Activated naive CD4-positive, alpha-beta T cell treated with anti-CD3 and anti-CD28 coated beads, Interleukin-2, amount 10 ng/mL, durations not matched to agents 7 days and 5 days (primary cell): ENCODE results near the gene TFAP2D.

Experiments used
- CTCF ChIA-PET: fragments of 350-600 bp; sonication (Branson Sonifier 250); formaldehyde crosslinking; loops from one replicate; lab custom pipeline; 2021; ENCODE audit warnings: antibody characterized with exemption; lab: Charles Lee
- DNase-seq: peaks from one replicate; pipeline ENCODE4 v3.0.0-alpha.2; 2020
- H3K27ac Mint-ChIP-seq: one replicate; pipeline ENCODE4 v1.8.0; 2021; ENCODE audit warnings: mild to moderate bottlenecking, moderate library complexity, mixed read lengths
- H3K27me3 Mint-ChIP-seq: one replicate; pipeline ENCODE4 v1.8.0; 2021; ENCODE audit warnings: mild to moderate bottlenecking, mixed read lengths
- H3K36me3 Mint-ChIP-seq: one replicate; pipeline ENCODE4 v1.8.0; 2021; ENCODE audit warnings: mixed read lengths
- H3K4me1 Mint-ChIP-seq: one replicate; pipeline ENCODE4 v1.8.0; 2021; ENCODE audit warnings: mixed read lengths
- H3K4me3 Mint-ChIP-seq: one replicate; pipeline ENCODE4 v1.8.0; 2021; ENCODE audit warnings: mild to moderate bottlenecking, moderate library complexity, mixed read lengths
- H3K9me3 Mint-ChIP-seq: one replicate; pipeline ENCODE4 v1.8.0; 2021; ENCODE audit warnings: mixed read lengths

Gene TFAP2D

GRCh38 chr6:50712291-50712690, 1.0 kb upstream of the TFAP2D start:
- Mint-ChIP-seq H3K9me3 (peaks cover 4% of the 10 kb centered on the region), H3K36me3 (no peaks in the 10 kb centered on the region), H3K27ac (no peak overlapping the region), H3K27me3 (peaks cover 90% of the 10 kb centered on the region), H3K4me3 (no peak overlapping the region), H3K4me1 (no peaks in the 10 kb centered on the region)
- DNase-seq, result no peak
- CTCF ChIA-PET, result no interaction called here

GRCh38 chr6:50713977-50714486, 706 bp downstream of the TFAP2D start:
- no peak overlapping the region for H3K4me3 Mint-ChIP-seq
- DNase-seq, result no peak
- CTCF ChIA-PET, result no interaction called here
- peak overlapping the region; percentile 47 for H3K27ac Mint-ChIP-seq
- H3K27me3 Mint-ChIP-seq, result peaks cover 79% of the 10 kb centered on the region
- H3K4me1 Mint-ChIP-seq, result no peaks in the 10 kb centered on the region
- H3K9me3 Mint-ChIP-seq, result peaks cover 4% of the 10 kb centered on the region
- no peaks in the 10 kb centered on the region for H3K36me3 Mint-ChIP-seq

- no peaks in the 10 kb centered on the region for H3K4me1 Mint-ChIP-seq
- CTCF ChIA-PET, result no interaction called here
Measured at GRCh38 chr6:50714487-50715379, 1.4 kb downstream of the TFAP2D start.

GRCh38 chr6:50716899-50717509, 3.7 kb downstream of the TFAP2D start:
- no peak for DNase-seq
- CTCF ChIA-PET, result no interaction called here
- no peak overlapping the region for H3K27ac Mint-ChIP-seq
- no peaks in the 10 kb centered on the region for H3K36me3 Mint-ChIP-seq
- no peaks in the 10 kb centered on the region for H3K4me1 Mint-ChIP-seq
- no peak overlapping the region for H3K4me3 Mint-ChIP-seq
- peaks cover 4% of the 10 kb centered on the region for H3K9me3 Mint-ChIP-seq
- peaks cover 68% of the 10 kb centered on the region for H3K27me3 Mint-ChIP-seq

More at GRCh38 chr6:50714487-50715379, 1.4 kb downstream of the TFAP2D start:
- peaks cover 4% of the 10 kb centered on the region for H3K9me3 Mint-ChIP-seq
- DNase-seq, result no peak
- peak overlapping the region; percentile 64 for H3K27ac Mint-ChIP-seq
- no peak overlapping the region for H3K4me3 Mint-ChIP-seq
- peaks cover 80% of the 10 kb centered on the region for H3K27me3 Mint-ChIP-seq
- no peaks in the 10 kb centered on the region for H3K36me3 Mint-ChIP-seq

- H3K27me3 Mint-ChIP-seq, result peaks cover 75% of the 10 kb centered on the region
- CTCF ChIA-PET, result no interaction called here
- H3K36me3 Mint-ChIP-seq, result no peaks in the 10 kb centered on the region
- H3K27ac Mint-ChIP-seq, result no peak overlapping the region
- H3K4me3 Mint-ChIP-seq, result no peak overlapping the region
- H3K9me3 Mint-ChIP-seq, result peaks cover 6% of the 10 kb centered on the region
- no peak for DNase-seq
- peaks cover 2% of the 10 kb centered on the region for H3K4me1 Mint-ChIP-seq
Measured at GRCh38 chr6:50717734-50718457, 4.6 kb downstream of the TFAP2D start.

- DNase-seq, result no peak
- Mint-ChIP-seq H3K27ac (no peak overlapping the region), H3K9me3 (peaks cover 6% of the 10 kb centered on the region), H3K4me3 (no peak overlapping the region), H3K27me3 (peaks cover 75% of the 10 kb centered on the region), H3K36me3 (no peaks in the 10 kb centered on the region), H3K4me1 (peaks cover 3% of the 10 kb centered on the region)
- CTCF ChIA-PET, result no interaction called here
Measured at GRCh38 chr6:50718566-50718965, 5.2 kb downstream of the TFAP2D start.

GRCh38 chr6:50720623-50721022, 7.3 kb downstream of the TFAP2D start:
- Mint-ChIP-seq H3K9me3 (peaks cover 11% of the 10 kb centered on the region), H3K27me3 (peaks cover 70% of the 10 kb centered on the region), H3K4me1 (peaks cover 18% of the 10 kb centered on the region), H3K4me3 (no peak overlapping the region), H3K27ac (no peak overlapping the region), H3K36me3 (no peaks in the 10 kb centered on the region)
- CTCF ChIA-PET, result no interaction called here
- DNase-seq, result peak; percentile 22

DNA sequence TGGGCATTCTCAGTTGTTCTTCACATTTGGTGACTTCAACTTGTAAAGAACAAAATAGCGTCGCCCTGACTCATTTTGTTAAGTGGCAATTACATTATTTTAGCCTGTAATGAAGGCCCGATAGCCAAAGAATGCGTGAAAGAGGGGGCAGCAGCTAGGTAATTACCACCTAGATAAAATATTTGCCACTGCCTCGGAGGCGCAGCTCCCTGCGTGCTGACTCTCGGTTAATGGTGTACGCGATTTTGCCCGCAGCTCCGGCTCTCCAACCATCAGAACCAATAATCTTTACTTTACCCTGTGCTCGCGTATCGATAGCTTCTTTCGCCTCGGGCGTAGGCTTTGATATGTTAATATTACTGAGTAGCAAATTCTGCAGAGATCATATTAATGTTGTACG, 8.7 kb downstream of the TFAP2D start:
- Mint-ChIP-seq H3K36me3 (no peaks in the 10 kb centered on the region), H3K9me3 (peaks cover 11% of the 10 kb centered on the region), H3K4me1 (peaks cover 18% of the 10 kb centered on the region), H3K27me3 (peaks cover 57% of the 10 kb centered on the region), H3K27ac (no peak overlapping the region), H3K4me3 (no peak overlapping the region)
- DNase-seq, result no peak
- CTCF ChIA-PET, result no interaction called here

GRCh38 chr6:50722829-50723554, 9.7 kb downstream of the TFAP2D start:
- Mint-ChIP-seq H3K27ac (no peak overlapping the region), H3K9me3 (peaks cover 11% of the 10 kb centered on the region), H3K27me3 (peaks cover 53% of the 10 kb centered on the region), H3K4me1 (peaks cover 18% of the 10 kb centered on the region), H3K4me3 (no peak overlapping the region), H3K36me3 (no peaks in the 10 kb centered on the region)
- DNase-seq, result no peak
- CTCF ChIA-PET, result no interaction called here

DNA sequence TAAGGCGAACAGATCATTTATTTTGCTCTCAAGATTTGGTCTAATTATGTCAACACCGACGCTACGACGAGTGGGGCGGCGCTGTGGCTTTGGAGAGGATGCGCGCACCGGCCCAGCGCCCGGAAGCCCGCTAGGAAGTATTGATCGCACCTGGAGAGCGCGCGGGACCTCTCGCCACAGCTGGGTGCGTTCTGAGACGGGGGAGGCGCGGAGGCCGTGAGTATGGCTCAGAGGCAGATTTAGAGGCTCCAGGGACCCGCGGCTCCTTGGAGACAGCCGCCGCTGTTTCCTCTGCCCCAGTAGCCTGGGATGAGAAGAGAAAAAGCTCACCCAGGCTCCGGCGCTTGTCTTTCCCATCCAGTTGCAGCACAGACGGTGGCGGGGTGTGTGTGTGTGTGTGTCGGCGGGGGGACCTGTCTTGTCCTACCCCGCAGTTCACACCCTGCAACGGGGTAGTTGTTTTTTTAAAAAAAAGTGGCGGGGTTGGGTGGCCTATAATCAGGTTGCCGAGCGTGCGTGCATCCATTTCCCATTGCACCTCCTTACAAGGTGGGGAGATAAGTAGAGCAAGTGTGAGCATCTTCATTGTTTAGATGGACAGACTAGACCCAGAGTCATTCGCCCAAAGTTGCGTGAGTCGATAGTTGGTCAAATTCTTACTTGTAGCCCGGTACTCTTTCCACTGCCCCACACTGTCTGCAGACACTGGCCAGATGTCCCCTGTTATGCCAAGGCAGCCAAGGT, 11.2 kb downstream of the TFAP2D start:
- Mint-ChIP-seq H3K4me3 (peak overlapping the region; percentile 58), H3K36me3 (no peaks in the 10 kb centered on the region), H3K9me3 (peaks cover 11% of the 10 kb centered on the region), H3K4me1 (peaks cover 18% of the 10 kb centered on the region), H3K27ac (peak overlapping the region; percentile 77), H3K27me3 (peaks cover 43% of the 10 kb centered on the region)
- CTCF ChIA-PET, result no interaction called here
- peak; percentile 32 for DNase-seq

DNA sequence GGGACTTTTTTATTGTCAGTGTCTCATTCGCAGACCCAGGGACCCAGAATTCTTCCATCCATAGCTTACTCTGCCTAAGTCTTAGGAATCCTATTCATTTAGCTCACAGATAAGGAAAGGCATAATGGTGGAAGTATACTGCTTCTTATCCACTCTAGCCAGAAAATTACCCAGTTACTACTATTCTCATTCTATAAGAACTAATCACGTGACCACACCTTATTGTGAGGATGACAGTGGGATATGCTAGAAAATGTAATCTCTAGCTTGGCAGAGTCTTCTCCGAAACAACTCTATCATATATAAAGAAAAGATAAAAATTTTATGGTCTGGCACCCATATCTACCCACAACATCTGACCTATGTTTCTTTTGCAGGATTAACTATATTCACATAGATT, 21.2 kb downstream of the TFAP2D start:
- Mint-ChIP-seq H3K9me3 (no peaks in the 10 kb centered on the region), H3K36me3 (no peaks in the 10 kb centered on the region), H3K27me3 (no peaks in the 10 kb centered on the region), H3K4me3 (no peak overlapping the region), H3K27ac (no peak overlapping the region), H3K4me1 (no peaks in the 10 kb centered on the region)
- CTCF ChIA-PET, result no interaction called here
- no peak for DNase-seq

- no peaks in the 10 kb centered on the region for H3K27me3 Mint-ChIP-seq
- no peaks in the 10 kb centered on the region for H3K9me3 Mint-ChIP-seq
- CTCF ChIA-PET, result no interaction called here
- H3K4me3 Mint-ChIP-seq, result no peak overlapping the region
- H3K4me1 Mint-ChIP-seq, result no peaks in the 10 kb centered on the region
- no peaks in the 10 kb centered on the region for H3K36me3 Mint-ChIP-seq
- DNase-seq, result no peak
- H3K27ac Mint-ChIP-seq, result no peak overlapping the region
Measured at GRCh38 chr6:50742161-50742560, 28.8 kb downstream of the TFAP2D start.

GRCh38 chr6:50744976-50745375, 31.6 kb downstream of the TFAP2D start:
- CTCF ChIA-PET, result no interaction called here
- Mint-ChIP-seq H3K27me3 (no peaks in the 10 kb centered on the region), H3K9me3 (no peaks in the 10 kb centered on the region), H3K4me1 (no peaks in the 10 kb centered on the region), H3K4me3 (no peak overlapping the region), H3K27ac (no peak overlapping the region), H3K36me3 (no peaks in the 10 kb centered on the region)
- DNase-seq, result no peak
